Panc1 (cell line): Measurements from ENCODE around the gene PLB1.

Experiments
- POLR2AphosphoS5 ChIP-seq: IDR thresholded peaks from 2 replicates; pipeline ENCODE4 v1.6.1; 2012; ENCODE audit warnings: mild to moderate bottlenecking, low read depth, low read length, moderate library complexity
- SIN3A ChIP-seq: IDR thresholded peaks from 2 replicates; pipeline ENCODE4 v1.6.1; 2012; ENCODE audit warnings: low read depth, mild to moderate bottlenecking, low read length, moderate library complexity, borderline replicate concordance; ENCODE audit not compliant: insufficient read depth
- TF ChIP-seq, protein P1 (sequence below): fragments of 450-650 bp; IDR thresholded peaks from 2 replicates; pipeline ENCODE4 v1.5.1; 2017; ENCODE audit warnings: mild to moderate bottlenecking

DNA sequence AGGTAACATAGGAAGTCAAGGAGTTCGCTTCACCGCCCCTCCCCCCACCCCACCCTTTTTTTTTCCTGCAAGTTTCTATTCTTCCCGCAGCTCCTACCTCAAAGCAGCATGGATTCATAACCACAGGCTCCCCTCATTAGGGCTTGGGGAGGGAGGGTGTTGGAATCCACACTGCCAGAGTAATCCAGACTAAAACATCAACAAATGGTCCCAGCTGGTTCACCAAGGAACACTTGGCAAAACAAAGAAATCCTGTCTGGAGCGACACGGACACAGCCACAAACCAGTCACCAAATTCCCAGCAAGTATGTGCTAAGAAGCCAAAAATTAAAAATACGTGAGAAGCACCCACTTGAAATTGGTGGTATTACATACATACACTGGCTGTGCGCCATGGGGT, 148.9 kb downstream of the PLB1 start:
- TF ChIP-seq, protein P1, sequence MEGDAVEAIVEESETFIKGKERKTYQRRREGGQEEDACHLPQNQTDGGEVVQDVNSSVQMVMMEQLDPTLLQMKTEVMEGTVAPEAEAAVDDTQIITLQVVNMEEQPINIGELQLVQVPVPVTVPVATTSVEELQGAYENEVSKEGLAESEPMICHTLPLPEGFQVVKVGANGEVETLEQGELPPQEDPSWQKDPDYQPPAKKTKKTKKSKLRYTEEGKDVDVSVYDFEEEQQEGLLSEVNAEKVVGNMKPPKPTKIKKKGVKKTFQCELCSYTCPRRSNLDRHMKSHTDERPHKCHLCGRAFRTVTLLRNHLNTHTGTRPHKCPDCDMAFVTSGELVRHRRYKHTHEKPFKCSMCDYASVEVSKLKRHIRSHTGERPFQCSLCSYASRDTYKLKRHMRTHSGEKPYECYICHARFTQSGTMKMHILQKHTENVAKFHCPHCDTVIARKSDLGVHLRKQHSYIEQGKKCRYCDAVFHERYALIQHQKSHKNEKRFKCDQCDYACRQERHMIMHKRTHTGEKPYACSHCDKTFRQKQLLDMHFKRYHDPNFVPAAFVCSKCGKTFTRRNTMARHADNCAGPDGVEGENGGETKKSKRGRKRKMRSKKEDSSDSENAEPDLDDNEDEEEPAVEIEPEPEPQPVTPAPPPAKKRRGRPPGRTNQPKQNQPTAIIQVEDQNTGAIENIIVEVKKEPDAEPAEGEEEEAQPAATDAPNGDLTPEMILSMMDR, result no peak
- TF ChIP-seq POLR2AphosphoS5, result no peak
- no peak for TF ChIP-seq SIN3A
